Measurements from ENCODE around the gene FAM227A. TPM values are rescaled to one million over a fixed set of nuclear protein-coding genes. Genes with fewer than 3 reads are reported as not detected.

Gene FAM227A
- polyA plus RNA-seq, 1 experiment: 1.4 TPM

GRCh38 chr22:38531251-38531938 lies 124.8 kb downstream of the FAM227A start:
- DNase-seq (ENCODE audit: low read depth, low spot score): no peak
- POLR2A ChIA-PET: no interaction called here
- no peaks in the 10 kb centered on the region for H3K9me3 ChIP-seq (ENCODE audit: control insufficient read depth, insufficient read depth, low read length)
- H3K27ac ChIP-seq (ENCODE audit: low read depth, low read length): no peak overlapping the region
- no peaks in the 10 kb centered on the region for H3K27me3 ChIP-seq (ENCODE audit: control insufficient read depth, insufficient read depth, low read length)
- H3K4me3 ChIP-seq (ENCODE audit: low read depth, low read length): no peak overlapping the region
- CTCF ChIA-PET: interaction anchor here (0.6 kb wide), 1 partner anchor 20 kb away, joined by 4 read pairs; no protein-coding TSS in a partner anchor
- TF ChIP-seq CTCF (IDR thresholded peaks at IDR 0.05; ENCODE audit: low read depth, low read length): no peak

Other genes starting within 250 kb of the FAM227A start
- not detected in 2 replicates for gene KCNJ4, start 201.2 kb downstream of the FAM227A start, polyA plus RNA-seq (2011; rRNA removed)
- gene KDELR3, start 188.3 kb downstream of the FAM227A start, polyA plus RNA-seq (2011; rRNA removed): 223 and 278 TPM in 2 replicates
- 348 and 426 TPM in 2 replicates for gene DDX17, start 150.1 kb downstream of the FAM227A start, polyA plus RNA-seq (2011; rRNA removed)
- gene DMC1, start 86.2 kb downstream of the FAM227A start, polyA plus RNA-seq (2011; rRNA removed): 0.29 and 0.89 TPM in 2 replicates
- 39.7 and 43.0 TPM in 2 replicates for gene CBY1, start 246 bp upstream of the FAM227A start, polyA plus RNA-seq (2011; rRNA removed)
- 55.9 and 68.9 TPM in 2 replicates for gene TOMM22, start 25.6 kb upstream of the FAM227A start, polyA plus RNA-seq (2011; rRNA removed)
- gene JOSD1, start 44.6 kb upstream of the FAM227A start, polyA plus RNA-seq (2011; rRNA removed): 29.6 and 31.8 TPM in 2 replicates
- 26.7 and 29.3 TPM in 2 replicates for gene GTPBP1, start 49.6 kb upstream of the FAM227A start, polyA plus RNA-seq (2011; rRNA removed)
- 24.5 and 33.2 TPM in 2 replicates for gene SUN2, start 99.6 kb upstream of the FAM227A start, polyA plus RNA-seq (2011; rRNA removed)
- 12.6 and 15.5 TPM in 2 replicates for gene DNAL4, start 137.8 kb upstream of the FAM227A start, polyA plus RNA-seq (2011; rRNA removed)
- gene NPTXR, start 187.6 kb upstream of the FAM227A start, polyA plus RNA-seq (2011; rRNA removed): 1.7 and 2.3 TPM in 2 replicates
- gene CBX6, start 215.8 kb upstream of the FAM227A start, polyA plus RNA-seq (2011; rRNA removed): 14.7 and 19.8 TPM in 2 replicates

Measured in AG04450 (cell line).